Measurements from ENCODE around the gene PTPRK.

Gene PTPRK

DNA sequence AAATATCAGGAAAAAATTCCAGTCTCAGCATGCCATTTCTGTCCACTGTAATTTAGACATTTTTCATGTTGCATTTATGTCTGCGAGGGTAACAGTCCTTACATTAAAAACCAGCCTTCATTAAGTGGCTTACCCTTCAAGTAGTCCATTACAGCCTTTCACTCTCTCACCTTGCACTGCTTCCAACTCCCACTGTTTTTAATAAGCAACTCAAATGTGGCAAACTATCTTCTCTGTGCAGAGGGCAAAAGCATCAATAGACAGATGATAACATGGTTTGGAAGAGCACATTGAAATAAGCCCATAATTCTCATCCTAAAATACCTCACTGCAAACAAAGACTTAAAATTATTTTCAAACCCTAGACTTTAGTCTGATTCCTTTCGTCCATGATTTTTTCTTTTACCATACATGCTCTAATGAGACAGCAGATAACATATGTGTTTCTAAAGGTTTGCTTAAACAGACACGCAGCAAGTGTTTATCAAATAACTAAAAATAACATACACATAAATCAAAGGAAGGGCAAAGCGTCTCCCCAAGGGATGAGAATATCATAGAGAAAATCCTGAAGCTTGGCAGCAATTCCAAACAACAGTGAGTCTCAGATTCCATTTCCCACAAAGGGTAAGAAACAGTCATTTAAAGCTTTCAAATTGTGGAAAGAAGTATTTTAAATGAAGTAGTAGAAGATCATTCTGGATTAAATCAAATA lies 130.4 kb downstream of the PTPRK start:
- no peak for DNase-seq (ENCODE audit: low read depth in 2 of 2)

- no peak for DNase-seq (ENCODE audit: low read depth in 2 of 2)
Observed at GRCh38 chr6:128388380-128388779, 132.0 kb downstream of the PTPRK start.

GRCh38 chr6:128380891-128381290 lies 139.5 kb downstream of the PTPRK start:
- DNase-seq (ENCODE audit: low read depth in 2 of 2), result no peak

DNA sequence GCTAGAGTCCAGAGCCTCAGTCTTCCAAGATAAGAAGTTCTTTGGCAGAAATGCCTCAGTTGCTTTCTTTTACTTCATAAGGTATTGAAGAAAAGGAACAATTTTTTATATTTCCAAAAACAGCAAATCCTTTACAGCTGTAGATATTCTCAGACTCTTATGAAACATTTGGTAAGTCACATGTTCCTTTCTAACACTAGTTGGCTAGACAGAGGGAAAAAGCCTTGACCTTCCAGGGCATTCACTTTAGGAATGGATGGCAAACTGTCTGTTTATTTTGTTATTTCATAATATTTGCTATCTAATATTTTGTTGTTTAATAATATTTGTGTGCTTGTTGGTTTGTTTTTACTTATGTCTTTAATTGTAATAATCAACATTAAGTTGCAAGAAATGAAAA lies 140.8 kb downstream of the PTPRK start:
- DNase-seq (ENCODE audit: low read depth in 2 of 2), result no peak

DNA sequence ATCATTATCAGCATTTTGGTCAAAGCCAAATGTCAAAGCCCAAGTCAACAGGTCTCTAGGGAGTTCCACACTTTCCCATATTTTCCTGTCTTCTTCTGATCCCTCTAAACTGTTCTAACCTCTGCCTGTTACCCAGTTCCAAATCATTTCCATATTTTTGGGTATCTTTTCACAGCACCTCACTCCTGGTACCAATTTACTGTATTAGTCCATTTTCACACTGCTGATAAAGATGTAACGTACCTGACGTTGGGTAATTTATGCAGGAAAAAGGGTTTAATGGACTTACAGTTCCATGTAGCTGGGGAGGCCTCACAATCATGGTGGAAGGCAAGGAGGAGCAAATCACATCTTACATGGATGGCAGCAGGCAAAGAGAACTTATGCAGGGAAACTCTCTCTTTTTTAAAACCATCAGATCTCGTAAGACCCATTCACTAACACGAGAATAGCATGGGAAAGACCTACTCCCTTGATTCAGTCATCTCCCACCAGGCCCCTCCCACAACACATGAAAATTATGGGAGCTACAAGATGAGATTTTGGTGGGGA lies 143.4 kb downstream of the PTPRK start:
- DNase-seq (ENCODE audit: low read depth in 2 of 2), result no peak

DNA sequence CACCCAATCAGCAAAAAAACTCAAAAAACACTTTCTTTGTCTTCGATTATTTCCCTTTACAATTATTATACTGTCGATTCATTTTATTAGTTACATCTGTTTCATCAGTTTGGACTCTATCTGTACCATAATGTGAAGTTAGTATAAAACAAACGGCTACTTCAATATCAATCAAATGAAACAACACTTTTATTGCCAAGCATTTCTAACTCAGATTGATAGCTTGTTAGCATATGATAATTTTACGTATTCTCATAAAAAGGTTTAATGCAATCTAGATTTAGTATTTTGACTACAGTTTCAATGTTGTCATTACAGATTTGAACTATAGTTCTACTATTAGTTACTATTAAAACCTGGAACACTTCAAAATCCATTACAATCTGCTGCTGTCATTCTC lies 149.3 kb downstream of the PTPRK start:
- no peak for DNase-seq (ENCODE audit: low read depth in 2 of 2)

DNA sequence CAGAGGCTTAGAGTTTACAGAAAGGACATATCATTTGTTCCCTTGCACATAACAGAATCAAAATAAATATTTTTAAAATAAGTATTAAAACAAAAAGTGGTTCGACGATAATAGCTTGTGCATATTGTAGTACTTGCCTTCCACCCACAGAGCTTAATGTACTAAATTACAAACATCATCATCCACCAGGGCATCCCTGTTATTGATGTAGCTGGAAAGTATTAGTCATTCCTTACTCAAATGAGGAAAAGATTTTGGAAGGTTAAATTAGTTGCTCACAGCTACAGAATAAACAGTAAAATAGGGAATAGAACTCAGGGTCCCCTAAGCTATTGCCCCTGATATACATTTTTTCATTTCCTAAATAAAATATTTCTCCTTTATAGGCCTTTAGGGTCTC lies 150.3 kb downstream of the PTPRK start:
- DNase-seq (ENCODE audit: low read depth in 2 of 2), result no peak

DNA sequence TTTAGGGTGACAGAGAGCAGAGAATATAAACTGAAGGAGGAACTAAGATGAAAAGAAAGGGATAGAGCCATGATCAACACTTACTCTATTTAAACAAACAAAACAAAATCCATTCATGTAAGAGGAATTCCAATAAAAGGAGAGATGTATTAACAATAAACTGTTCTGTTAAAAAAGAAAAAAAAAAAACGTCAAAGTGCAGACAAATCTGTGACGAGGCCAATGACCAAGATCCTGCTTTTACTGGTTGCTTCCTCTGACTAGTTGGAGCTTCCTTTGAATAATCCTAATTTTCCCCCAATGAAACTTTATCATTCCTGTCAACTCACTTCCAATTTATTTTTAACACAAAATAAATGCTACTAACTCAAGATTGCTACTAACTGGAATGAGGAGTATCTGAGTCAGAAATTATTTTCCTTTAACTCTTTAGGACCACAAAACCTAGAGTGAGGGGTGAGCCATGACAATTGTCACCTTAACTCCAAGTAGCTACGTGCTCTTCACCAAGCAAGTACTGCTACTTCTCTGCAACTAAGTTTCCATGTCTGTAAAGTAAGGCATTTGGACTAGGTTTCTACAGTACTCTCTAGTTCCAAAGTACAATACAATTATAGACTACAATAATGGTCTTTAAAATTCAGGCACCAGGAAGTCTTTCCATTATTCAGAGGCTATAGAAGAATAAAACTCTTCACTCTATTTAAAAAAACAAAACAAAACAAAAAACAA lies 152.0 kb downstream of the PTPRK start:
- DNase-seq (ENCODE audit: low read depth in 2 of 2), result no peak

GRCh38 chr6:128367437-128367836 lies 153.0 kb downstream of the PTPRK start:
- DNase-seq (ENCODE audit: low read depth in 2 of 2), result no peak

GRCh38 chr6:128365520-128366160 lies 154.8 kb downstream of the PTPRK start:
- no peak for DNase-seq (ENCODE audit: low read depth in 2 of 2)

- no peak for DNase-seq (ENCODE audit: low read depth in 2 of 2)
Observed at GRCh38 chr6:128364766-128365519, 155.5 kb downstream of the PTPRK start.

DNA sequence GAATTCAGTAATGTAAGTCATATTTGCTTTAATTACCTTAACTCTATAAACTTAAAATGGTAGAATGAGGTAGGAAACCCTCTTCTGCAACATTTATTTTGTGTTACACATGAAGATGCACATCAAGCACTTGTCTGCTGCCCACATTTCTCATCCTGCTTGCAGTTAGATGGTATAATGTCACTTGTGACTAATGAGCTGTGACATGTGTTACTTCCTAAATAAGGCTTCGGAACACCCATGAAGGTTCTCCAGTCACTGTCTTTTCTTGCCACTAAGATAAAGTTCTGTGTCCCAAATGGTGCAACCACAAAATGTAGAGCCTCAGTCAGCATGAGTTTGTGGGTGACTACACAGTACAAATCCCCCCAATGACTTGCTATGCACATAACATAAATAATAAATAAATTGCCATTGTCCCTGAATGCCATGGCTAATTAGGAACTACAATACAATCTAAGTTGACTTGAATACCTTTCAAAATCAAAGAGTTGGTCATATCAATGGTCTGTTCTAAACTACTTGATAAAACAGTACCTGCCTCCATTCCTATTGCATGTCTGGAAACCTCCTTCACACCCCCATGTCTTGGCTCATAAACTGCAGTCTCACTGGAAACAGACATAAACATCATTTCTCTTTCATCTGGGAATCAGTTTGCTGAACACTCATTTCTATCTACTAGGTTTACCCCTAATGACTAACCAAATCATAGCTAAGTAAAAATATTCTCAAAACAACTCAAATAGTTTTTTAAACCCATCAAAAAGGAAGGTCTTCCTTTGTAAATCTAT lies 157.2 kb downstream of the PTPRK start:
- DNase-seq (ENCODE audit: low read depth in 2 of 2), result no peak

- no peak for DNase-seq (ENCODE audit: low read depth in 2 of 2)
Observed at GRCh38 chr6:128361378-128361777, 159.0 kb downstream of the PTPRK start.

DNA sequence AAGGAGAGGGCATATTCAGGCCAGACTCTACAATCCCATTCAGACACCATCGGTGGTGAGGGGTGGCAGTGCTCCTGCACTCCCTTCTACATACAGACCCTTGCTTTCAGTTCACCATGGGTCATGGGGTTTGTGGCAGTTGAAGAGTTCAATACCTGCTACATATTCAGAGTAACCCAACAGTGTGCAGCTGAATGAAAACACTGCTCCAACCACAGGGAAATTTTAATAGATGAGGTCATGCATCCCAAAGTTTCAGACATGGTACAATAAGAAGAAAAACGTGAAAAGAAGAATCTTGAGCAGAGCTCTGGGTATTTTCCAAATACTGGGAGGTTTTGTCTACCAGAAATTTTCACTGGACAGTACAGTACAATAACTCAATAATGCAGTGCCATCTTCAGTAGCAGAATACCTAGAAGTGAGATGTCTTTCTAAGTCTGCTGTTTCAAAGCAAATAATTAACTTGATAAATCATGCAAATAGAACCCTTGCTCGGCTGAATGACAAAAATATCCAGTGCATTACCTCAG lies 162.1 kb downstream of the PTPRK start:
- DNase-seq (ENCODE audit: low read depth in 2 of 2), result no peak

DNA sequence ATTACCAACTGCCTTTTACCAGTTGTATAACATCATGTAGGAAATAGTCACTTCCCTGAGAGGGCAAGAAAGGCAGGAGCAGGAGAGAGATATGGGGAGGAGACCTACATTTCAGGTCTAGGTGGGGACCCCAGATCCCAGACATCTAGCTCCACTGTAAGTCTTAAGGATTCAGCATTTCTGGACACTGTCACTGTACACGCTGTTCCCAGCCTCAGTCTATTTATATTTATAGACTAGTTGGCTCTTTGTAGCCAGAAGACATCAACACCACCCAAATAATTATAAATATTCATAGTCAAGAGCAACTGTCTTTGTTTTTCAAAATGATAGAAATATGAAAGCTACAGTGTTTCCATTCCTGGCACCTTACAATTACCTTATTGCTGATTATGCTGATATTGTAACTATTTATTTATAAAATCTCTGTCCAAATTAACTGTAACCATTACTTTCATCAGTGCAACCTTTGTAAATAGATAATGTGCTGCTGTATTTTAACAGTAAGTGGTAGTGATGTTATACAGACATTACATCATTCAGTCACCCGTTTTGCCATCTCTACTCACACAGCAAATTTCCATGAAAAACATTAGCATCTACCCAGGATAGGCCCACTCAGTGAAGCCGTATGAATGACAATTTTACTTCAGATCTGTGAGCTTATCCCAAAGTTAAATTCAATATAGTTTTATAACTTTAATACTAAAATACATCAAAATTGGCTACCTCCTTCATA lies 162.8 kb downstream of the PTPRK start:
- no peak for DNase-seq (ENCODE audit: low read depth in 2 of 2)

DNA sequence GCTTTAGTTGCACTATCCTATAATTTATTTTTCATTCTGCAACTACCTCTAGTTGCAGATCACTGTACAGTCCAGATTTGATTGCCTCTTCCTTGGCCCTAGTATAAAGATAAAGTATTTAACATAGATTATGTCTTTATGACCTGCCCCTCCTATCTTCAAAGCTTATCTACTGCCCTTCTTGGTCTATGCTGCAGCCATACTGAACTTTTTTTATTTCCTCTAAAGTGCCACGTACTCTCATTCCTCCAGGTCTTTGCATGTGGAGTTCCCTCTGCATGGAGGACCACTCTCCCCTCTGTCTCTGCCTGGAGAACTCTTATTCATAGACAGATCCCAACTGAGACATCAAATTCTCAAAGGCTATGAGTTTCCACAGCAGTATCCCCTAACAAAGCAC lies 168.0 kb downstream of the PTPRK start:
- no peak for DNase-seq (ENCODE audit: low read depth in 2 of 2)

DNA sequence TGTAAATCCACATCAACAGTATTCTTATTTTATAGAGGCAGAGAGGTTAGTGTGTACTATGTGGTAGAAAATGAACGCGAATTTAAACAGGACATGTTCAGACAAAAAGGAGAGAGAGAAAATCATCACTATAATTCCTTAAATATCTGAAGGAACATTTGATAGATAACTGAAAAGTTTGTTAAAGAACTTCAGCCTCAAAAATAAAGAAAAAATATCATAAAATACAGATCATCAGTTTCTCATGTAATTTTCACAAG lies 169.2 kb downstream of the PTPRK start:
- DNase-seq (ENCODE audit: low read depth in 2 of 2), result no peak

DNA sequence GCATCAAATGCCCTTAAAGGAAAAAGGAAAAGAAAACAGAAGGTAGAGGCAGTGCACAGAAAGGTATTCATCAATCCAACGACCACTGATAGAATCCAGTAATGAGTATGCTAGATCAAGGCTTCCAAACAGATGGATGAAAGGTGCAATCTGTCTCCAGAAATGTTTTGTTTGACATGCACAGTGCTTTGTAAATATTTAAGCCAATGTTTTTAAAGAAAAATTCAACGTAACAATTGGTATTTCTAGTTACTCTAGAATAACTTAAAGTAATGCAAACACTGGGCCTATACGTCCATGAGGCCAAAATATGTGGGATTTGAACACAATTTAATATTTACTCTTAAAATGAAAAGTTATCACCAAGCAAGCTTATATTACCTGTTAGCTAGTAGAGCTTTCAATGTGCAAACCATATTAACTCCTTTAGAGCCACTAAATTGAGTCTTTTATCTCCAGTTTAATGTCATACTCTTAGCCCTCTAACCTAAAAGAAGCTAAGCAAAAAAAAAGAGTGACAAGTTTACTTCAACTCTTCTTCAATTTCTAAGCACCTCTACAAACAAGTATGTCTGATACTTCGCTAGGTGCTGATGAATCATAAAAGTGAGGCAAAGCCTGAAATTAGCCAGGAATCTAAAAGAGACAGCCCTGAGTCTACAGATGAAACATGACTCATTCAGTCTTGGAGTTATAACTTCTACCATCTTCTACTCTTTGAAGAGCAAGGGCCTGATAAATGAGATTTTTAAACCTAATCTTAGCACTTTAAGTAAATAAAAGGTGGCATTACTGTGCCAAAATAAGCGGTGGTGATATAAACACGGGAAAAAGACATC lies 169.8 kb downstream of the PTPRK start:
- DNase-seq (ENCODE audit: low read depth in 2 of 2), result no peak

DNA sequence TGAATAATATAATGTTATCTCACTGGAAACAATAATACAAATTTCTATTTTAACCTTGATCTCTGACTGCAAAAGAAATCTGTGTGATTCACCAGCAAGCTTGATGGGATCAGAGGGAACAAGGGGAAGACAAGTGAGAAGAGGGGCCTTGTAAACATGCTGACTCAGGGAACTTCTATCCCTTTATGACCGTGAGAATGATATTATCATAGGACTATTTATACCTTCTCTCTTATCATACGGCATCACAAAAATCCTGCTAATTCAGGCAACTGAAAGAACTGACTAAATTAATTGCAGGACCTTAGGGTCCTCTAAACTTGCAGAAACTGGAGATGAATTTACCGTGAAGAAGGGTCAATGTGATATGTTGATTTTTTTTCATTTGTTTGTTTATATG lies 173.3 kb downstream of the PTPRK start:
- no peak for DNase-seq (ENCODE audit: low read depth in 2 of 2)

DNA sequence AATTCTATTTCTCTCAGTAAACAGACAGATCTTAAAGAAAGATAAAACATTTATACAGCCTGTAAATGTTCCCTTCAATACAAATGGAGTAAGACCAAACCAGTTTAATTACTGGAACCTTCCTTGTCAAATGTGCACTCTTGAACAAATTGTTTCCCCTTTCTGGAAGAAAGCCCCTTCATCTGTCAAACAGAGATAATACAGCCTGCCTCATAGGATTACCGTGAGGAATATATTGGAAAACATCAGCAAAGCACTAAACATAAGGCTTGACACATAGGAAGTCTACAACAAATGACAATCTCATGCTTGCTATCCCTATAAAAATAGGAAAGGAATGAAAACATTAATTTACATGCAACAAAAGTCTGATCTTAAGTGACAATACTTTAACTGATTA lies 173.8 kb downstream of the PTPRK start:
- no peak for DNase-seq (ENCODE audit: low read depth in 2 of 2)

Measured in stimulated activated CD8-positive, alpha-beta memory T cell treated with anti-CD3 and anti-CD28 coated beads, Interleukin-7, amount 100 ng/mL, for 1 hour (primary cell).